Measurements from ENCODE around the gene TMEM263.

DNA sequence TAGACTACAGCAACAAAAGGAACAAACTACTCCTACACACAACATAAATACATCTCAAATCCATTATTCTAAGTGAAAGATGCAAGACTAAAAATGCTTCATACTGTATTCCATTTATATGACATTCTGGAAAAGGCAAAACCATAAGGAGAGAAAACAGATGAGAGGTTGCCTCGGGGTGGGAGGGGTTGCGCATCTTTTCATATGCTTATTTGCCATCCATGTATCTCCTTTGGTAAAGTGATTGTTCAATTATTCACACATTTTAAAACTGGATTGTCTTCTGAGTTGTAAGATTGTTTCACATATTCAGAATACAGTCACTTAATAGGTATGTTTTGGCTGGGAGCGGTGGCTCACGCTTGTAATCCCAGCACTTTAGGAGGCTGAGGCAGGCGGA lies 5.1 kb upstream of the TMEM263 start:
- TF ChIP-seq CTCF (IDR thresholded peaks at IDR 0.05) (no peak), ZFX (IDR thresholded peaks at IDR 0.05; ENCODE audit: borderline replicate concordance) (no peak)
